Stimulated activated naive CD8-positive, alpha-beta T cell treated with anti-CD3 and anti-CD28 coated beads, Interleukin-15, amount 100 ng/mL, for 72 hours (primary cell): ENCODE measurements around the gene RFC5.
"Not testable (repeated sequence)": the region's sequence is repeated elsewhere in the genome, so short reads cannot be mapped to it uniquely, and the experiment has no call there.

Source experiments
- ATAC-seq: fragments of 150-1000 bp; cut with Tn5 transposase; 2 replicates; pipeline ENCODE4 v1.10.0; 2021; ENCODE audit warnings: mild to moderate bottlenecking, moderate library complexity
- DNase-seq, 2 donors: peaks; one replicate each; pipeline ENCODE4 v3.0.0; 2021 to 2022
- H3K27ac Mint-ChIP-seq, 2 donors: one replicate each; pipeline ENCODE4 v1.8.0; 2022; ENCODE audit warnings: mild to moderate bottlenecking in 2 of 2, mixed read lengths in 2 of 2, moderate library complexity in 2 of 2
- H3K27me3 Mint-ChIP-seq: one replicate; pipeline ENCODE4 v1.8.0; 2022; ENCODE audit warnings: mixed read lengths
- H3K4me1 Mint-ChIP-seq: one replicate; pipeline ENCODE4 v1.8.0; 2022; ENCODE audit warnings: mild to moderate bottlenecking, mixed read lengths
- H3K4me3 Mint-ChIP-seq, 2 donors: one replicate each; pipeline ENCODE4 v1.8.0; 2022; ENCODE audit warnings: mild to moderate bottlenecking in 2 of 2, mixed read lengths in 2 of 2, moderate library complexity in 1 of 2
- H3K9me3 Mint-ChIP-seq, 2 donors: one replicate each; pipeline ENCODE4 v1.8.0; 2022; ENCODE audit warnings: mixed read lengths in 2 of 2

RFC5 gene

GRCh38 chr12:118068445-118068844 lies 51.9 kb downstream of the RFC5 start:
- Mint-ChIP-seq H3K27me3 (peaks cover 26% of the 10 kb centered on the region), H3K27ac (no peak overlapping the region), H3K4me3 (no peak overlapping the region), H3K9me3 (no peaks in the 10 kb centered on the region), H3K4me1 (peaks cover 26% of the 10 kb centered on the region)
- no peak for DNase-seq
- ATAC-seq, result no peak

DNA sequence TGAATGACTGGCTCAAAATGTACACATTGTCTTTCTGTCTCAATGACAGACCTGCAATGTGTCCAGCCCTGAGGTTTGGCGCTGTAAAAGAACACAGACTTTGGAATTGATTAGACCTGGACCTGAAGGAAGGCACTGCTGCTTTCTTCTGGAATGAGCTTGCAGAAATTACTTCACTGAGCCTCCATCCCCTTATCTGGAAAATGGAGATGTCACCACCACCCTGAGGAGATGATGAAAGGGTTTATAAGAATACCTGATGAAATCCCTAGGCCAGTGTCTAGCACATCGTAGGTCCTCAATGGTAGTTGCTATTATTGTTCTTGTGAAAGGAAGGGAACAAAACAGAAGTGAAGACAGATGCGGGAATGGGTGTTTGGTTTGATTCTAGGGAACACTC lies 54.1 kb downstream of the RFC5 start:
- Mint-ChIP-seq H3K4me1 (peaks cover 3% of the 10 kb centered on the region), H3K4me3 (no peak overlapping the region), H3K9me3 (no peaks in the 10 kb centered on the region), H3K27me3 (peaks cover 26% of the 10 kb centered on the region), H3K27ac (no peak overlapping the region)
- DNase-seq (no peak), ATAC-seq (no peak)

DNA sequence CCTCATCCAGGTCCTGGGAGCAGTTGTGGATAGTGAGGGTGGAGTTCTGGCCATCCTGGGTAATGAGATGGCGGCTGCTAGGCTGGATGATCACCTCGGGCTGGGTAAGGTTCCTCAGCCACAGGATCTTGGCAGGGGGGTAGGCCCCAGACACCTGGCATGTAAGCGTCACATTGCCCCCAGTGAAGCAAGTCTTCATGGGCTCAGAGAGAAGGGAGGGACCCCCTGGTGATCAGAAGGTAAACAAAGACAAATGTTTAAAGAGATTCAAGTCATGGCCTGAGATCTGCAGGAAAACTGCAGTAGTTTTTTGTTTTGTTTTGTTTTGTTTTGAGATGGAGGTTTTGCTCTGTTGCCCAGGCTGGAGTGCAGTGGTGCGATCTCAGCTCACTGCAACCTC lies 57.3 kb downstream of the RFC5 start:
- no peaks in the 10 kb centered on the region for H3K4me1 Mint-ChIP-seq
- H3K9me3 Mint-ChIP-seq, result no peaks in the 10 kb centered on the region
- ATAC-seq (no peak), DNase-seq (no peak)
- peaks cover 6% of the 10 kb centered on the region for H3K27me3 Mint-ChIP-seq
- no peak overlapping the region for H3K4me3 Mint-ChIP-seq
- H3K27ac Mint-ChIP-seq, result no peak overlapping the region

GRCh38 chr12:118081521-118081920 lies 65.0 kb downstream of the RFC5 start:
- not testable (repeated sequence) for H3K4me1 Mint-ChIP-seq, DNase-seq, H3K9me3 Mint-ChIP-seq, ATAC-seq, H3K27me3 Mint-ChIP-seq, H3K27ac Mint-ChIP-seq, H3K4me3 Mint-ChIP-seq
